Measurements from ENCODE around the gene TNFRSF13B. TPM values are rescaled to one million over a fixed set of nuclear protein-coding genes. Genes with fewer than 3 reads are reported as not detected.

Gene TNFRSF13B
- total and polyA plus RNA-seq, 2 experiments from 2014 or later, result 0.24 TPM; not detected in 1

DNA sequence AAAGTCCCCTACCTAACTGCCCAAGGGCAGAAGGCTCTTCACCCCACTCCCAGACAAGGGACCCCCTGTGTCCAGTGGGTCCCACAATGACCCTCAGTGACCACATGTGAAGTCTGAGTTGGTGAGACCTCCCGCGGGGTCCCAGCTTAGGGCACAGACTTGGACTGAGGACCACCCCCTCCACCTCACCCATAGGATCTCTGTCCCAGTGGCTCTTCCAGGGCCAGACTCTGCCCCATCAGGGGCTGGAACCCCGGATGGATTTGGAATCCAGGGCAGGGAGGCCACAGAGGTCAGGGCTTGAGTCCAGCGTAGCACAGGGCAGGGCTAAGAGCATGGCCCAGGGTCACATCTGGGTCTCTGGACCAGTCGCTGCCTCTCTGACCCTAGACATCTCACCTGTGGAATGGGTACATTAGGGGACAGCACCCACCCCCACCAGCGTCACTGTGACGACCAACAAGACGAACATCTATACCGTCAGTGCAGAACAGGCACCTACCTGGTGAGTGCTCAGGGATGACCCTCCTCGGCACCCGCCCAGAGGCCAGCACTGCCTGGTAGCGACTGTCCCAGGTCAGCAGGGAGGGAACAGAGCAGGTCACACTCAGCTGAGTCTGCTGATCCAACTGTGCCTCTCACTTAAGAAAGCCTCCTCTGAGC lies 37.7 kb downstream of the TNFRSF13B start:
- Mint-ChIP-seq H3K36me3 (ENCODE audit: low read depth) (no peaks in the 10 kb centered on the region; the same call in 2 of the 3 replicates), H3K27ac (no peak overlapping the region), H3K9me3 (no peaks in the 10 kb centered on the region), H3K27me3 (ENCODE audit: insufficient read depth, low read depth, poor library complexity) (peaks cover 12% of the 10 kb centered on the region), H3K4me1 (peaks cover 11% of the 10 kb centered on the region), H3K4me3 (no peak overlapping the region)
- ATAC-seq (no peak), DNase-seq (ENCODE audit: low spot score) (no peak)
- no peak overlapping the region for H3K4me3 ChIP-seq
- no peak overlapping the region for H3K4me2 ChIP-seq
- H3F3A ChIP-seq (replicated peaks; ENCODE audit: low read depth), result no peaks in the 10 kb centered on the region
- no peaks in the 10 kb centered on the region for H3K9me2 ChIP-seq (ENCODE audit: insufficient read depth)
- H3K27me3 ChIP-seq (ENCODE audit: insufficient read depth), result no peaks in the 10 kb centered on the region
- H3K4me1 ChIP-seq (ENCODE audit: insufficient read depth), result no peaks in the 10 kb centered on the region
- H2AFZ ChIP-seq, result no peak overlapping the region
- no peaks in the 10 kb centered on the region for H4K20me1 ChIP-seq (replicated peaks; ENCODE audit: insufficient read depth)
- no peaks in the 10 kb centered on the region for H3K36me3 ChIP-seq (ENCODE audit: insufficient read depth)
- no peak for TF ChIP-seq POLR2AphosphoS5 (IDR thresholded peaks at IDR 0.05; ENCODE audit: low read depth)
- TF ChIP-seq JUNB (IDR thresholded peaks at IDR 0.05; ENCODE audit: unreplicated experiment), result no peak
- TF ChIP-seq, protein P1, sequence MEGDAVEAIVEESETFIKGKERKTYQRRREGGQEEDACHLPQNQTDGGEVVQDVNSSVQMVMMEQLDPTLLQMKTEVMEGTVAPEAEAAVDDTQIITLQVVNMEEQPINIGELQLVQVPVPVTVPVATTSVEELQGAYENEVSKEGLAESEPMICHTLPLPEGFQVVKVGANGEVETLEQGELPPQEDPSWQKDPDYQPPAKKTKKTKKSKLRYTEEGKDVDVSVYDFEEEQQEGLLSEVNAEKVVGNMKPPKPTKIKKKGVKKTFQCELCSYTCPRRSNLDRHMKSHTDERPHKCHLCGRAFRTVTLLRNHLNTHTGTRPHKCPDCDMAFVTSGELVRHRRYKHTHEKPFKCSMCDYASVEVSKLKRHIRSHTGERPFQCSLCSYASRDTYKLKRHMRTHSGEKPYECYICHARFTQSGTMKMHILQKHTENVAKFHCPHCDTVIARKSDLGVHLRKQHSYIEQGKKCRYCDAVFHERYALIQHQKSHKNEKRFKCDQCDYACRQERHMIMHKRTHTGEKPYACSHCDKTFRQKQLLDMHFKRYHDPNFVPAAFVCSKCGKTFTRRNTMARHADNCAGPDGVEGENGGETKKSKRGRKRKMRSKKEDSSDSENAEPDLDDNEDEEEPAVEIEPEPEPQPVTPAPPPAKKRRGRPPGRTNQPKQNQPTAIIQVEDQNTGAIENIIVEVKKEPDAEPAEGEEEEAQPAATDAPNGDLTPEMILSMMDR (conservative IDR thresholded peaks at IDR 0.05; ENCODE audit: low read depth in 2 of 2), result no peak
- TF ChIP-seq ZNF331 (CRISPR knock-in tag; IDR thresholded peaks at IDR 0.05; ENCODE audit: low read depth), result no peak
- TF ChIP-seq, protein P2, sequence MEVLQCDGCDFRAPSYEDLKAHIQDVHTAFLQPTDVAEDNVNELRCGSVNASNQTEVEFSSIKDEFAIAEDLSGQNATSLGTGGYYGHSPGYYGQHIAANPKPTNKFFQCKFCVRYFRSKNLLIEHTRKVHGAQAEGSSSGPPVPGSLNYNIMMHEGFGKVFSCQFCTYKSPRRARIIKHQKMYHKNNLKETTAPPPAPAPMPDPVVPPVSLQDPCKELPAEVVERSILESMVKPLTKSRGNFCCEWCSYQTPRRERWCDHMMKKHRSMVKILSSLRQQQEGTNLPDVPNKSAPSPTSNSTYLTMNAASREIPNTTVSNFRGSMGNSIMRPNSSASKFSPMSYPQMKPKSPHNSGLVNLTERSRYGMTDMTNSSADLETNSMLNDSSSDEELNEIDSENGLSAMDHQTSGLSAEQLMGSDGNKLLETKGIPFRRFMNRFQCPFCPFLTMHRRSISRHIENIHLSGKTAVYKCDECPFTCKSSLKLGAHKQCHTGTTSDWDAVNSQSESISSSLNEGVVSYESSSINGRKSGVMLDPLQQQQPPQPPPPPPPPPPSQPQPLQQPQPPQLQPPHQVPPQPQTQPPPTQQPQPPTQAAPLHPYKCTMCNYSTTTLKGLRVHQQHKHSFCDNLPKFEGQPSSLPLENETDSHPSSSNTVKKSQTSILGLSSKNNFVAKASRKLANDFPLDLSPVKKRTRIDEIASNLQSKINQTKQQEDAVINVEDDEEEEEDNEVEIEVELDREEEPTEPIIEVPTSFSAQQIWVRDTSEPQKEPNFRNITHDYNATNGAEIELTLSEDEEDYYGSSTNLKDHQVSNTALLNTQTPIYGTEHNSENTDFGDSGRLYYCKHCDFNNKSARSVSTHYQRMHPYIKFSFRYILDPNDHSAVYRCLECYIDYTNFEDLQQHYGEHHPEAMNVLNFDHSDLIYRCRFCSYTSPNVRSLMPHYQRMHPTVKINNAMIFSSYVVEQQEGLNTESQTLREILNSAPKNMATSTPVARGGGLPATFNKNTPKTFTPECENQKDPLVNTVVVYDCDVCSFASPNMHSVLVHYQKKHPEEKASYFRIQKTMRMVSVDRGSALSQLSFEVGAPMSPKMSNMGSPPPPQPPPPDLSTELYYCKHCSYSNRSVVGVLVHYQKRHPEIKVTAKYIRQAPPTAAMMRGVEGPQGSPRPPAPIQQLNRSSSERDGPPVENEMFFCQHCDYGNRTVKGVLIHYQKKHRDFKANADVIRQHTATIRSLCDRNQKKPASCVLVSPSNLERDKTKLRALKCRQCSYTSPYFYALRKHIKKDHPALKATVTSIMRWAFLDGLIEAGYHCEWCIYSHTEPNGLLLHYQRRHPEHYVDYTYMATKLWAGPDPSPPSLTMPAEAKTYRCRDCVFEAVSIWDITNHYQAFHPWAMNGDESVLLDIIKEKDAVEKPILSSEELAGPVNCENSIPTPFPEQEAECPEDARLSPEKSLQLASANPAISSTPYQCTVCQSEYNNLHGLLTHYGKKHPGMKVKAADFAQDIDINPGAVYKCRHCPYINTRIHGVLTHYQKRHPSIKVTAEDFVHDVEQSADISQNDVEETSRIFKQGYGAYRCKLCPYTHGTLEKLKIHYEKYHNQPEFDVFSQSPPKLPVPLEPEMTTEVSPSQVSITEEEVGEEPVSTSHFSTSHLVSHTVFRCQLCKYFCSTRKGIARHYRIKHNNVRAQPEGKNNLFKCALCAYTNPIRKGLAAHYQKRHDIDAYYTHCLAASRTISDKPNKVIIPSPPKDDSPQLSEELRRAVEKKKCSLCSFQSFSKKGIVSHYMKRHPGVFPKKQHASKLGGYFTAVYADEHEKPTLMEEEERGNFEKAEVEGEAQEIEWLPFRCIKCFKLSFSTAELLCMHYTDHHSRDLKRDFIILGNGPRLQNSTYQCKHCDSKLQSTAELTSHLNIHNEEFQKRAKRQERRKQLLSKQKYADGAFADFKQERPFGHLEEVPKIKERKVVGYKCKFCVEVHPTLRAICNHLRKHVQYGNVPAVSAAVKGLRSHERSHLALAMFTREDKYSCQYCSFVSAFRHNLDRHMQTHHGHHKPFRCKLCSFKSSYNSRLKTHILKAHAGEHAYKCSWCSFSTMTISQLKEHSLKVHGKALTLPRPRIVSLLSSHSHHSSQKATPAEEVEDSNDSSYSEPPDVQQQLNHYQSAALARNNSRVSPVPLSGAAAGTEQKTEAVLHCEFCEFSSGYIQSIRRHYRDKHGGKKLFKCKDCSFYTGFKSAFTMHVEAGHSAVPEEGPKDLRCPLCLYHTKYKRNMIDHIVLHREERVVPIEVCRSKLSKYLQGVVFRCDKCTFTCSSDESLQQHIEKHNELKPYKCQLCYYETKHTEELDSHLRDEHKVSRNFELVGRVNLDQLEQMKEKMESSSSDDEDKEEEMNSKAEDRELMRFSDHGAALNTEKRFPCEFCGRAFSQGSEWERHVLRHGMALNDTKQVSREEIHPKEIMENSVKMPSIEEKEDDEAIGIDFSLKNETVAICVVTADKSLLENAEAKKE (CRISPR knock-in tag; IDR thresholded peaks at IDR 0.05), result no peak
- TF ChIP-seq NANOG (IDR thresholded peaks at IDR 0.05; ENCODE audit: borderline replicate concordance), result no peak
- TF ChIP-seq EZH2 (IDR thresholded peaks at IDR 0.05; ENCODE audit: low read depth, unreplicated experiment), result no peak
- TF ChIP-seq, protein P3, sequence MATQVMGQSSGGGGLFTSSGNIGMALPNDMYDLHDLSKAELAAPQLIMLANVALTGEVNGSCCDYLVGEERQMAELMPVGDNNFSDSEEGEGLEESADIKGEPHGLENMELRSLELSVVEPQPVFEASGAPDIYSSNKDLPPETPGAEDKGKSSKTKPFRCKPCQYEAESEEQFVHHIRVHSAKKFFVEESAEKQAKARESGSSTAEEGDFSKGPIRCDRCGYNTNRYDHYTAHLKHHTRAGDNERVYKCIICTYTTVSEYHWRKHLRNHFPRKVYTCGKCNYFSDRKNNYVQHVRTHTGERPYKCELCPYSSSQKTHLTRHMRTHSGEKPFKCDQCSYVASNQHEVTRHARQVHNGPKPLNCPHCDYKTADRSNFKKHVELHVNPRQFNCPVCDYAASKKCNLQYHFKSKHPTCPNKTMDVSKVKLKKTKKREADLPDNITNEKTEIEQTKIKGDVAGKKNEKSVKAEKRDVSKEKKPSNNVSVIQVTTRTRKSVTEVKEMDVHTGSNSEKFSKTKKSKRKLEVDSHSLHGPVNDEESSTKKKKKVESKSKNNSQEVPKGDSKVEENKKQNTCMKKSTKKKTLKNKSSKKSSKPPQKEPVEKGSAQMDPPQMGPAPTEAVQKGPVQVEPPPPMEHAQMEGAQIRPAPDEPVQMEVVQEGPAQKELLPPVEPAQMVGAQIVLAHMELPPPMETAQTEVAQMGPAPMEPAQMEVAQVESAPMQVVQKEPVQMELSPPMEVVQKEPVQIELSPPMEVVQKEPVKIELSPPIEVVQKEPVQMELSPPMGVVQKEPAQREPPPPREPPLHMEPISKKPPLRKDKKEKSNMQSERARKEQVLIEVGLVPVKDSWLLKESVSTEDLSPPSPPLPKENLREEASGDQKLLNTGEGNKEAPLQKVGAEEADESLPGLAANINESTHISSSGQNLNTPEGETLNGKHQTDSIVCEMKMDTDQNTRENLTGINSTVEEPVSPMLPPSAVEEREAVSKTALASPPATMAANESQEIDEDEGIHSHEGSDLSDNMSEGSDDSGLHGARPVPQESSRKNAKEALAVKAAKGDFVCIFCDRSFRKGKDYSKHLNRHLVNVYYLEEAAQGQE (IDR thresholded peaks at IDR 0.05; ENCODE audit: unreplicated experiment), result no peak
- no peak for TF ChIP-seq EZH2phosphoT487 (IDR thresholded peaks at IDR 0.05; ENCODE audit: unreplicated experiment)
- no peak for TF ChIP-seq STAT1 (IDR thresholded peaks at IDR 0.05; ENCODE audit: unreplicated experiment)
- no peak for TF ChIP-seq CREB1 (CRISPR knock-in tag; IDR thresholded peaks at IDR 0.05; ENCODE audit: low read depth)
- TF ChIP-seq, protein P4, sequence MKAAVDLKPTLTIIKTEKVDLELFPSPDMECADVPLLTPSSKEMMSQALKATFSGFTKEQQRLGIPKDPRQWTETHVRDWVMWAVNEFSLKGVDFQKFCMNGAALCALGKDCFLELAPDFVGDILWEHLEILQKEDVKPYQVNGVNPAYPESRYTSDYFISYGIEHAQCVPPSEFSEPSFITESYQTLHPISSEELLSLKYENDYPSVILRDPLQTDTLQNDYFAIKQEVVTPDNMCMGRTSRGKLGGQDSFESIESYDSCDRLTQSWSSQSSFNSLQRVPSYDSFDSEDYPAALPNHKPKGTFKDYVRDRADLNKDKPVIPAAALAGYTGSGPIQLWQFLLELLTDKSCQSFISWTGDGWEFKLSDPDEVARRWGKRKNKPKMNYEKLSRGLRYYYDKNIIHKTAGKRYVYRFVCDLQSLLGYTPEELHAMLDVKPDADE (IDR thresholded peaks at IDR 0.05), result no peak
- H3K27ac ChIP-seq (ENCODE audit: low read depth), result no peak overlapping the region
- no peaks in the 10 kb centered on the region for H3K79me2 ChIP-seq (replicated peaks; ENCODE audit: insufficient read depth)
